ENCODE data around the gene TNFAIP8L2. TPM values are rescaled to one million over a fixed set of nuclear protein-coding genes. Genes with fewer than 3 reads are reported as not detected.
"Not testable (repeated sequence)": the region's sequence is repeated elsewhere in the genome, so short reads cannot be mapped to it uniquely, and the experiment has no call there.

The TNFAIP8L2 gene
- total RNA-seq, 1 experiment from 2014 or later: not detected

GRCh38 chr1:151175863-151176262 lies 19.4 kb downstream of the TNFAIP8L2 start, which contains the start of gene TMOD4:
TSS of gene TMOD4 (minus strand) at chr1:151175981. CDS start at chr1:151174875, 1,106 bp downstream.
- in situ Hi-C loops (cut with HindIII; ENCODE audit: low pct_unique_long_range_greater_than_20kb, low sequenced_read_pairs): no loop called here
- DNase-seq (ENCODE audit: low read depth): no peak

- in situ Hi-C loops (cut with HindIII; ENCODE audit: low pct_unique_long_range_greater_than_20kb, low sequenced_read_pairs): no loop called here
- no peak for DNase-seq (ENCODE audit: low read depth)
These were observed 20.1 kb downstream of the TNFAIP8L2 start for GRCh38 chr1:151176514-151177045.

- DNase-seq (ENCODE audit: low read depth): no peak
- in situ Hi-C loops (cut with HindIII; ENCODE audit: low pct_unique_long_range_greater_than_20kb, low sequenced_read_pairs): no loop called here
These were observed 27.8 kb downstream of the TNFAIP8L2 start for GRCh38 chr1:151184211-151184610.

- in situ Hi-C loops (cut with HindIII; ENCODE audit: low pct_unique_long_range_greater_than_20kb, low sequenced_read_pairs): no loop called here
- DNase-seq (ENCODE audit: low read depth): no peak
These were observed 30.8 kb downstream of the TNFAIP8L2 start for GRCh38 chr1:151187205-151187604.

GRCh38 chr1:151188667-151189066 lies 32.2 kb downstream of the TNFAIP8L2 start:
- DNase-seq (ENCODE audit: low read depth); in situ Hi-C loops (cut with HindIII; ENCODE audit: low pct_unique_long_range_greater_than_20kb, low sequenced_read_pairs): not testable (repeated sequence)

- peak; percentile 84 for DNase-seq (ENCODE audit: low read depth)
- in situ Hi-C loops (cut with HindIII; ENCODE audit: low pct_unique_long_range_greater_than_20kb, low sequenced_read_pairs): no loop called here
These were observed 33.4 kb downstream of the TNFAIP8L2 start, which contains the start of gene VPS72 for GRCh38 chr1:151189637-151190445. TSS of gene VPS72 (minus strand) at chr1:151190197. CDS start at chr1:151190121, 76 bp downstream.

- DNase-seq (ENCODE audit: low read depth): no peak
- in situ Hi-C loops (cut with HindIII; ENCODE audit: low pct_unique_long_range_greater_than_20kb, low sequenced_read_pairs): no loop called here
These were observed 35.6 kb downstream of the TNFAIP8L2 start for GRCh38 chr1:151192047-151192446.

- in situ Hi-C loops (cut with HindIII; ENCODE audit: low pct_unique_long_range_greater_than_20kb, low sequenced_read_pairs): no loop called here
These were observed 36.9 kb downstream of the TNFAIP8L2 start for GRCh38 chr1:151193304-151193703.

GRCh38 chr1:151193856-151194255 lies 37.4 kb downstream of the TNFAIP8L2 start:
- DNase-seq (ENCODE audit: low read depth): peak; percentile 29
- in situ Hi-C loops (cut with HindIII; ENCODE audit: low pct_unique_long_range_greater_than_20kb, low sequenced_read_pairs): no loop called here

More at GRCh38 chr1:151193304-151193703, 36.9 kb downstream of the TNFAIP8L2 start:
- DNase-seq (ENCODE audit: low read depth): no peak

GRCh38 chr1:151194894-151195594 lies 38.6 kb downstream of the TNFAIP8L2 start:
- in situ Hi-C loops (cut with HindIII; ENCODE audit: low pct_unique_long_range_greater_than_20kb, low sequenced_read_pairs): not testable (repeated sequence)
- peak; percentile 82 for DNase-seq (ENCODE audit: low read depth)

- DNase-seq (ENCODE audit: low read depth): peak; percentile 89
- in situ Hi-C loops (cut with HindIII; ENCODE audit: low pct_unique_long_range_greater_than_20kb, low sequenced_read_pairs): no loop called here
These were observed 39.9 kb downstream of the TNFAIP8L2 start for GRCh38 chr1:151196292-151196800.

- in situ Hi-C loops (cut with HindIII; ENCODE audit: low pct_unique_long_range_greater_than_20kb, low sequenced_read_pairs): no loop called here
- no peak for DNase-seq (ENCODE audit: low read depth)
These were observed 41.4 kb downstream of the TNFAIP8L2 start for GRCh38 chr1:151197863-151198253.

- DNase-seq (ENCODE audit: low read depth): peak; percentile 96
- in situ Hi-C loops (cut with HindIII; ENCODE audit: low pct_unique_long_range_greater_than_20kb, low sequenced_read_pairs): no loop called here
These were observed 42.0 kb downstream of the TNFAIP8L2 start, which contains the start of gene PIP5K1A for GRCh38 chr1:151198254-151199127. TSS of gene PIP5K1A (plus strand) at chr1:151198552. CDS start at chr1:151198997, 445 bp downstream.

- DNase-seq (ENCODE audit: low read depth): peak; percentile 62
- in situ Hi-C loops (cut with HindIII; ENCODE audit: low pct_unique_long_range_greater_than_20kb, low sequenced_read_pairs): no loop called here
These were observed 43.6 kb downstream of the TNFAIP8L2 start for GRCh38 chr1:151199873-151200581.

GRCh38 chr1:151205381-151205965 lies 49.0 kb downstream of the TNFAIP8L2 start:
- DNase-seq (ENCODE audit: low read depth); in situ Hi-C loops (cut with HindIII; ENCODE audit: low pct_unique_long_range_greater_than_20kb, low sequenced_read_pairs): not testable (repeated sequence)

All from Caki2 (cell line).